Activated CD8-positive, alpha-beta memory T cell treated with anti-CD3 and anti-CD28 coated beads, Interleukin-2, amount 50 U/mL, for 4 hours (primary cell): Measurements from ENCODE around the gene PIP4K2A.
A peak's percentile ranks its signal among the peaks of the same experiment; 100 is the strongest.
"Not testable (repeated sequence)": the region's sequence is repeated elsewhere in the genome, so short reads cannot be mapped to it uniquely, and the experiment has no call there.

Experiments used
- DNase-seq: peaks from one replicate; pipeline ENCODE4 v3.0.0-alpha.2; 2020

Gene PIP4K2A

DNA sequence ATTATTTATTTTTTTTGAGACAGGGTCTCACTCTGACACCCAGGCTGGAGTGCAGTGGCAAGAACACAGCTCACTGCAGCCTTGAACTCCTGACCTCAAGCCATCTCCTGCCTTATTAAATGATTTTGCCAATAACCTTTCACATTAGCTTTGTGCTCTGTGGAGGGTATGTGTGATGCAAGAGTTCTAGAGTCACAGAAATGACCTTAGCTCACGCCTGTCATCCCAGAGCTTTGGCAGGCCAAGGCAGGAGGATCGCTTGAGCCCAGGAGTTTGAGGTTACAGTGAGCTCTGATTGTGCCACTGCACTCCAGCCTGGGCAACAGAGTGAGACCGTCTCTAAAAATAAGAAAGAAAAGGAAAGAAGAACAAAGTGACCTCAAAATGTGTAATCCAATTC lies 4.3 kb upstream of the PIP4K2A start:
- DNase-seq, result not testable (repeated sequence)

DNA sequence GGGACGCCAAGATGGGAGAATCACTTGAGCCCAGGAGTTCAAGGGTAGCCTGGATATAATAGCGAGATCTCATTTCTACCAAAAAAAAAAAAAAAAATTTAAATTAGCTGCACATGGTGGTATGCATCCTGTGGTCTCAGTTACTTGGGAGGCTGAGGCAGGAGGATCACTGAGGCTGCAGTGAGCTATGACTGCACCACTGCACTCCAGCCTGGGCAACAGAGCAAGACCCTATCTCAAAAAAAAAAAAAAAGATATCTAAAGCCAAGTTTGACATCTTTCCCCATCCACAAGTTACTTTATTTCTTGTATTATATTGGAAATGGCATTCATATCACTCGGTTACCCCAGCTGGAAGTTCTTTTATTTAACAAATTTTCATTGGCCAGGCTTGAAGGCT lies 3.4 kb upstream of the PIP4K2A start:
- DNase-seq, result no peak

DNA sequence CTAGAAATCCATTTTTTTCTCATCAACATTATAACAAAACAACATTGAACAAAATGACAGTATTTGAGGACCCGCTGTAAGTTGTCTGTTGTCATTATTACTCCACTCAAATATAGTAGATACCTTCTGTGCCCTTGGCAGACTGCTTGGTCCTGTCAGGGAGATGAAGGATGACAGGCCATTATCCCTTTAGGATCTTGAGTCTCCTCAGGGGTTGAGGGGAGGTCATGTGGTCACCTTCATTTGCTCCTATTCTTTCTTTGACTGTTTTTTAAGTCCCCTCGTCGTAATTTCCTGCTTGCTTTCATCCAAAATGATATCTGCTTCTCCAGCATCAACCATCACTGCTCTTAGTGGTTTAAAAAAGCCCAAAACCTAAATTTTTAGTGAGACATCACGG lies 2.6 kb upstream of the PIP4K2A start:
- no peak for DNase-seq

GRCh38 chr10:22715290-22715625 lies 880 bp upstream of the PIP4K2A start:
- DNase-seq, result no peak

GRCh38 chr10:22713853-22714478 lies 412 bp downstream of the PIP4K2A start:
- peak; percentile 44 for DNase-seq

- DNase-seq, result peak; percentile 44
Measured at GRCh38 chr10:22712956-22713852, 1.2 kb downstream of the PIP4K2A start.

DNA sequence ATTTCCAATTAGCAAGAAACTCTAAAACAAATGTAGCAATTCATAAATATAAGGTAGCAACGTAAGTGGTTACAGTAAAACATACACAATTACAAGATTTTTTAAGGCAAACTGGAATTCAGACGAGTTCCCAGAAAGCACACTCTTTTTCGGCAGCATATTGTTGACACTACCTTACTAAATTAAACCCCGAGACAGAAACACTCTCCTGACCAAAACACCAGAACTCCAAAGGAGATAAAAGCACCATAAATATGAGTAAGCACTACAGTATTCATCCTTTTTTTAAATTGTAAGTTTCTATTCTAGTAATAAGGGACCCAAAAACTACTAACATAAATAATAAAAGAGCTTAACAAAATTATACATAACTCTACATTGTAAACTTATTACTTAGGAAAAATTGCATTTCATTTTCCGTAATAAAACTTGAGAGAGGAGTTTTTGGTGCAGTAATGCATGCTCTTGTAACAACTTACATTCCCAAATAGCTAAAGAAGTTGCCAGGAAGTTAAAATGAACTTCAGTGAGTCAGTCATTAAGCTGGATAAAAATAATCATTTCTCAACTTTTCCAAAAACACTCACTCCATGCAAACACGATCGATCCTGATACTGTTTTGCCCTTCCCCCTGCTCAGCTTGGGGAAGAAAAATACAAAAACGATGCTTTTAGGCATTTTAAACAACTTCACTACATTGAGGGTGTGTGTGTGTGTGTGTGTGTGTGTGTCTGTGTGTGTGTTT lies 2.0 kb downstream of the PIP4K2A start:
- DNase-seq, result no peak

GRCh38 chr10:22711373-22711772 lies 3.0 kb downstream of the PIP4K2A start:
- DNase-seq, result no peak

- peak; percentile 36 for DNase-seq
Measured at GRCh38 chr10:22710139-22710745, 4.1 kb downstream of the PIP4K2A start.

GRCh38 chr10:22708772-22709171 lies 5.6 kb downstream of the PIP4K2A start:
- no peak for DNase-seq

GRCh38 chr10:22705527-22705926 lies 8.9 kb downstream of the PIP4K2A start:
- DNase-seq, result no peak

DNA sequence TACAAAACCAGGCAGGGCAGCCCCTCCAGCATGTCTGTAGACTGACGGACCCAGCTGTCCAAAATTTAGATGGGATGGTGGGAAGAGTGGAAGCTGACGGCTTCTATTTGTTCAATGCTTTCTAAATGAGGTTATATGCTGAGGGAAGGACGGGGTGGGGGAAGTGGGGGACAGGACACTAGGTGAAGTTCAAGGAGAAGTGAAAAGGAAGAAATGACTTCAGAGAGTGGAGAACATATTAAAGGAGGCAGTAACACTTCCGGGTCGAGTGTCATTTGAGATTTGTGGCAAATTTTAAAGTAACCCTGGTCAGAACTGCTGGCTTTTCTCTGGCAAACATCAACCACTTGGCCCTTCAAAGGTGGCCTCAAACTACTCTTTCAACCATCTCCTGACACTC lies 9.4 kb downstream of the PIP4K2A start:
- DNase-seq, result no peak

GRCh38 chr10:22704471-22704911 lies 9.9 kb downstream of the PIP4K2A start:
- DNase-seq, result no peak

DNA sequence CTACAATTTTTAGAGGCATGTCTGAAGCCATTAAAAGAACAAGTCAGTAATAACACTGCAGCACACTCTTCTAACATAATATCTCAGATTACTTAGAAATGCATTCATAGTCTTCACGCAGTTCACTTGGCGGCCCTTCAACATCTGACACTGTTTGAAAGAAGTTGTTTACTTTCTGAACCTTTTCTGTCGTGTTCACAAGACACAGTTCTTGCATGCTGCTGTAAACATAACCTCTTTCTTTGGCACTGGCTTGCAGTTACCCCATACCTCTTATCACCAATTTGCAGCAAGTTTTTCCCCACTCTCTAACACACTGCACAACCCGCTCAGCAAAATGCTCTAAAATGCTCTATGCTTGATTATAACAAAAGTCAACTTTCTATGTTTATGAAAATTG lies 12.0 kb downstream of the PIP4K2A start:
- DNase-seq, result no peak

- no peak for DNase-seq
Measured at GRCh38 chr10:22701132-22701826, 13.1 kb downstream of the PIP4K2A start.

DNA sequence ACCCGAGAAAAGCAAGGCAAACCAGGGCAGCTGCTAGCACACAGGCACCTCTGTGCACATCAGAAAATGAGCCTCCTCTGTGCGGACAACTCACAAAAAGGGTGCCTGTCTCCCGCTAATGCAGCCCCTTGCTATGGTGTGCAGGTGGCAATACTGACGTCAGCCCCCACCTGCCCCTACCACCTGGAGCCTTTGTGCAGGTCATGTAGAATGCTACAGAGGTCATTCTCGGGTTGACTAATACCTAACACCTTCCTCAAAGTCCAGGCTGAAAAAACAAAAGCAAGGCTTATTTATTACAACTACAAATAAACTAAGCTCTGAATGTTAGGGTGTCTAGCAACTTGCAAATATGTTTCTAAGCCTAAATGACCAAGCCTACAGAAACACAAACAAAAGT lies 13.9 kb downstream of the PIP4K2A start:
- no peak for DNase-seq

- DNase-seq, result no peak
Measured at GRCh38 chr10:22699976-22700375, 14.4 kb downstream of the PIP4K2A start.

DNA sequence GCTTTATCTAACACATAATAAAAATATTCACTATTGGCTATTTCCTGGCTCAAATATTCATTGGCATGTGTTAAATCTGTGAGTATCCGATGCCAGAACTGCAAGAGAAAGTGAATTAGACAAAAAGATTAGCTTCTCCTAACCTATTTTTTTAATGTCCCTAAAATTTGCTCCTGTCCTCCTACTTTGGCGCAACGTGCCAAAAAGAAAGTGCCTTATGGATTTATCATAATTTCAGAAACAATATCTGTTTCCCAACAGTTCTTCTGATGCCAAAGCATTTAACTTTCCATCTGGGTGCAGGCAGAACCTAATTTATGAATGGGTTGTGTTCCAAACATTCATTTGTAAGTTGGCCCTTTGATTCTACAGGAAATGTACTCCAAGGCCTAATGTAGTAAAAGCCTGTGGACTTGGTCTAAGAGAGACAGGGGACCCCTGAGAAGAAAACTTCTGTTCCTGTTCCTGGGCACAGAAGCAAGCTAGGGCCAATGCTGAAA lies 15.4 kb downstream of the PIP4K2A start:
- DNase-seq, result no peak

DNA sequence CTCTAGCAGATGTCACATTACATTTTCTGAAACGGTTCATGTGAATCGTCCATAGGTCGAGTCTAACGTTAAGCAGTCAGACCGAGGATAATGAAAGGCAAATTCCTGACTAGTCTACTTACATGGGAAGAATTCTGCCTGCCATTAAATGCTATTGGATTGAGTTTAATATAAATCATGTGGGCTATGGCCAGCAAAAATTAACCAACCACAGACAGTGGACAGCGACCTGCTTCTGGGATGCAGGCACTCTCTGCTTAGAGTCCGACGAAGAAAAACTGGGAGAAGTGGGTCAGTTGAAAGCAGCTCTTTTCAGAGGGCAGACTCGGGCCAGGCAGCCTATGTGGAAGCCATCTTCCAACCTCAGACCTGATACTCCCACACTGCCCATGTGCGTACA lies 16.6 kb downstream of the PIP4K2A start:
- no peak for DNase-seq

DNA sequence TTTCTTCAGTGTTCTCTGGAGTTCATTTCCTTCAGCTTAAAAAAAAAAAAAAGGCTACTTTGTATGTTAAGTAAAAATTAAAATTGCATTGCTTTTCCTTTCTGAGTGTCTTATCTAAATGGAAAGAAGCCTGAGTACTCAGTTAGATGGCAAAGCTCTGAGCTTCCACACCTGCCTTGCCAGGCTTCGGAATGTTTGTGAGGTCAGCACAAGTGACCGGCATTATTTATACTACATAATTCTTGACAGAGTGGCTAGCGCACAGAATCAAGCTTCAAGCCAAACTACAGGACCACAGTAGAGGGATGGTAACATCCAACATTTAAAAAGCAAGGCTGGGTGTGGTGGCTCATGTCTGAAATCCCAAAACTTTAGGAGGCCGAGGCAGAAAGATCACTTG lies 17.3 kb downstream of the PIP4K2A start:
- DNase-seq, result no peak

- no peak for DNase-seq
Measured at GRCh38 chr10:22693860-22694259, 20.5 kb downstream of the PIP4K2A start.

- DNase-seq, result peak; percentile 40
Measured at GRCh38 chr10:22693371-22693784, 21.0 kb downstream of the PIP4K2A start.
